ENCODE data around the gene C4orf50.

C4orf50 gene

DNA sequence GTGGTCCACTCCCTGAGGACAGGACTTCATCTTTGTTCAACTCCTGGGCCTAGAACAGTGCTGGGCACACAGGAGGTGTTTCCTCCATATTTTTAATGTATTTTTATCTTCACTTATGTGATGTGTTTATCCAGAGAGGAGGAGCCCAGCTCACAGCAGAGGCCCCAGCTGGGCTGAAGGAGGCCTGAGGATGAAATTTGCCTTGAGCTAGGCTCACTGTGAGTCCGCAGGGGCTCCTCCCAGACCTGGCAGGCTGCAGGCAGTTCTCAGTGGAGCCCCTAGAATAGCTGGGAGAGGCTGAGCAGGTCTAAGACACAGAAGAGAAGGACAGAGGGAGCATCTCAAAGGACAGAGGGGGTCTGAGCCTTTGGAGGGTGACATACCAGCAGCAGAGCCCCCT lies 26.8 kb downstream of the C4orf50 start:
- no peak for DNase-seq

DNA sequence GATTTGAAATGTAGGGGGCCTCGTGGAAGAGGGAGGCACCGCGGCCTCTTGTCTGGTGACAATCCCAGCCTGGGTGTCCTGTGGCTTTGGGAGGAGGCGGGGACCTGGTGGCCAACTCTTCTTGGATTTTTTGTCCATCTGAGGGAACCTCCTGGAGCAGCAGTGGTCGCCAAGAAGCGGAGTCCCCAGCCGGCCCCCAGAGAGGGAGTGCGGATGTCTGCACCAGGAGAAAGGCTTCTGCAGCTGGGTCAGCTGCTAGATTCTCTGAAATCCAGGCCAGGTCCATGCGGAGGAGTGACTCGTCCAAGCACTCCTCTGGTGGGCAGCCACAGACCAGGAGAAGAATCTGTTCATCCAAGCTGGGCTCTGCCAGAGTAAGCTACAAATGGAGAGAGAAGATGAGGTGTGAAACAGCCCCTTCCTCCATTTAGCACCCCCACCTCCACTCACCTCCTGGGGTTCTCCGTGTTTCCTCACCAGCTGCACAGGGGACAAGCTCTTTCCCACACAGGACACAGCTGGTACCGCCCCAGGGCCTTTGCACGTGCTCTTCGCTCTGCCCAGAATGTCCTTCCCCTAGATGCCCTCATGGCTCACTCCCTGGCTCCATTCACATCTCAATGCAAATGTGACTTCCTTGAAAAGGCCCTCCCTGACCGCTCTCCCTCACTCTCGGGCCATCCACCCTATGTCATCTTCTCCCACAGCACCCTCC lies 27.6 kb downstream of the C4orf50 start:
- no peak for DNase-seq

DNA sequence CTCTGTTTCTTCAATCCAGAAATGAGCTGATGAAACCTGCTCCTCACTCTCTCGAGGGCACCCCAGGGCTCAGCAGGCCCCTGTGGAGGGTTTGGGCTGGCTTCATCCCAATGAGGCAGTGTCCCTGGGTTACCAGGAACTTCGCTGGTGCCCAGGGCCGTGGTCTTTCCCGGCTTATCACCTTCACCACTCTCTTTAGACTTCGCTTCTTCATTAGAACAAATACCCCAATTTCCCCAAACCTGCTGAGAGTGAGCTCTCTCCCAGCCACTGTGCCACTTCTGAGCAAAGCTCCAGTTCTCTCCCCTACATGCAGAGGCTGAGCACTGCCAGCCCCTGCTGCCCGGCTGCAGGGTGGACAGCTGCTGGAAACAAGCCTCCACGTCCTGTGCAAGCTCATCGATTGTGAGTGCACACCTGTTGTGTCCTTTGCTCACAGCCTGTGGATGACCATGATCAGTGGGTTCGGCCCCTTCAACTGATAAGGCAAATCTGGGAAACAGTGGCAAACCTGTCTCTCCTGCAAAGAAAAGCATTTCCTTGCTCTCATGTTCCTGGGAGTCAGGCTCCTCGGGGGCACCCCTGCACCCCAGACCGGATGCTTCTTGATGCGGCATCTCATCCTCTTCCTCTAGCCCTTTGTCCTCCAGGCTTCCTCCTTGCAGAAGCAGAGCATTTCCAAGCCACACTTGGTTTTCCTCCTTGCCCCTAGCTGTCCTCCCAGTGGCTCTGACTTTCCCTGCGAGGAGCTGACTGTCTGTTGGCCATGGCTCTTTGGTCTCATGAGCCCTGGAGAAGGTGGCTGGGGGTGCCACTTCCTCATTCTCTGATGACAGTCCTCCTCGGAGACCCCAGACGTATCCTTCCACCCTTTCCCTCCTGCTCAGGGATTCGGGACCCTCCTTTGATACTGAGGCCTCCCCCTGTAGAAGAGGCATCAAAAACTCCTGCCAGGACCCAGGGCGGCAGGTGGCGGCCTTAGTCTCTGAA lies 28.7 kb downstream of the C4orf50 start:
- DNase-seq = no peak

DNA sequence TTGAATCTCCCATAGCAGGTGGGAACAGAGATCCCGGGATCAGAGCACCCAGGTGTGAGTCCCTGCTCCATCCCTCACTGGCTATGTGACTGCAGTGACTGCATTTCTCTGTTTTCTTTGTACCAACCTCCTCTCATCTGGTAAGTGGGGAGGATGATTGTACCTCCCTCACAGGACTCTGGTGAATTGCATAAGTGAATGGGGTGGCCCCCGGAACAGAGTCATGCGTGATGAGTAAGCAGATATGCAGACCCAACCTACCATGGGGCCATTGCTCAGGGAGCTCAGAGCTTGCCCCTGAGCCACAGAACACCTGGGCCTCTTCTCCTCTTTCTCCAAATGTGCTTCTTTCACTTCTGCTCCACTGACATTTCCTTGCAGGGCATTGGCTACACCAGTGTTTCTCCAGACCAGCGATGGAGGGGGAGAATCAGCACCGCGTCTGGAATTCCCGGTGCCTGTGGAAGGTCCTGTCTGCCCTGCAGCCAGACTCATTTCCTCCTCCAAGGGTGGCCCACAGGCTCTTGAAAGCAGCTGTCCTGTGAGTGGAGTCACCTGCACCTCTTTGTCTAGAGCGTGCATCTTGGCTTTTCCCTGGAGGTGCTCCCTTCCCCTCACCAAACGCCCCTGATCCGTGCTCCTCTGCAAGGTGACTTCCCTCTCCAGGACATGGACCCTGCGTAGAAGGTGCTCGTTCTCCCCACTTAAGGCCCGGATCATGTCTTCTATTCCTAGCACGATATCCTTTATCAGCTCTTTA lies 30.0 kb downstream of the C4orf50 start:
- no peak for DNase-seq

DNA sequence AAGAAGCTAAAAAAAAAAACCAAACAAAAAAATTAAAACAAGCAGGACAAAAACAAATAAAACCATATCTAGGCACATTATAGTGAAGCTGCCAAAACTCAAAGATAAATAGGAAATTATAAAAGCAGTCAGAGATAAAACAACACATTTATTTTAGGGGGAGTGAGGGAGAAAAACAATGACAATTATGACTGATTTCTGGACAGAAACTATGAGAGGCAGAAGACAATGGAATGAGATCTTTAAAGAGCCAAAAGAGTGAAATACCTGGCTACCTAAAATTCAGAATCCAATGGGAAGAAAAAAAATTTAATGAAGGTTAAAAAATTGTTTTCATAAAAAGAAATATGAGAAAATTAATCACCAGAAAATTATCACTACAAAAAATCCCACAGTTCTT lies 33.4 kb downstream of the C4orf50 start:
- no peak for DNase-seq

DNA sequence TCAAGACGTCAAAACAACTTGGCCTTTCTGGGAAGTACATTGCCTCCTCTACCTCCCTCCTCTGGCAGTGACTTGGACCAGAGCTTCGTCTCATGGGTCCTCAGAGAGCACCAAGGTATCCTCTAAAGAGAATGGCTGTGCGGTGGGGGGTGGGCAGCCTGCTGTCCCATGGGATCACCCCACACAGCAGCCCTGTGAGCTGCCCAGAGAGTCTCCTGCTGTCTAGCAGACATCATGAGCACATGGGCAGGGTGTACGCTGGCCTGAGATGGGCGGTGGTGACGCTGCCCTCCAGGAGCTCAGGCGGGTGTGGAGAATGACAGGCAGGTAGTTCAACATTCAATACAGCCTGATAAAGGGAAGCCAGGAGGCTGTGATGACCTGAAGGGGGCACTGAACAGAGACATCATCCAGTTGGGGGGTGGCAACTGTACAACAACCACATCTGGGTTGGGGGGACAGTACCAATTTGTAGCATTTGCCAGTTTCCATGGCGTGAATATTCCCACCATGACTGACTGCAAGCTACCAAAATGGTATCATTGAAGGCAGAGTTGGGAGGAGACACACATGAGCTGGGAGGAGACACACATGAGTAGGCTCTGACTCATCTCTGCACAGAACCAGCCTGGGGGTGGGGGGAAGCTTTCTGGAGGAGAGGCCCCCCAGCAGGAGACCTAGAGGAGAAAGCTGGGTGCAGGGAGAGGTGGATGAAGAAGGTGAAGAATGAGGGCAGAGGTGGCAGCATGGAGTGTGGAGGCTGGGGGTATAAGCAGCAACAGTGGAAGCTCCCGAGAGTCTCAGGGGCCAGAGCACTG lies 35.9 kb downstream of the C4orf50 start:
- DNase-seq = no peak

DNA sequence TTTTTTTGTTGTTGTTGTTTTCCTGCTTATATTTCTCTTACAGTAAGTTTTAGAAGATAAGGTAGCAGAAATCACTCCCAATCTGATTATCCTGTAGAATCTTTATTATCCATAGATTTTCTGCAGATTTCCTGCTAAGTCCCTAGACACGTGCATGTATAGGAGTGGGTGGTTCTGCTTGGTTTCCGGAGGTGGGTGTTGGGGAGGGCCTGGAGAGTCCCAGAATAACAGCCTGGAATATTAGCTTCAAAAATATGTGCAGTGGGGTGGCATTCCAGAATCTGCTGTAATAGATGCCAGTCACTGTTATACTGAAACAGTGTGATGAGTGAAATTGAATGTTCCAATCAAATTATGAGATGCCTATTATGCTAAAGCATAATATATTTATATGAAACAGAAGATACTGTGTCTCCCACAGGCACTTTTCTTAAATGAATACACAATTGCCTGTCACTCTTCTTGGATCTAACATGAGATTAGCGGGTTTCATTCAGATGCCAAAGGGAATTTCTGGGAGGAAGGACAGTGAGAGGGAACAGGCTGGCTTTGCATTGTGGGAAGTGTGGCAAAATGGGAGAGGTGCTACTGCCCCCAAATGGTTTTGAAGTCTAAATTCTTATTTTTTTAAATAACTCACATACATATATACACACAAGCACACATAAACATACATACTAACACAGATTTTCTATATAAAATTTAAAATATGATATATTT lies 37.6 kb downstream of the C4orf50 start:
- no peak for DNase-seq

DNA sequence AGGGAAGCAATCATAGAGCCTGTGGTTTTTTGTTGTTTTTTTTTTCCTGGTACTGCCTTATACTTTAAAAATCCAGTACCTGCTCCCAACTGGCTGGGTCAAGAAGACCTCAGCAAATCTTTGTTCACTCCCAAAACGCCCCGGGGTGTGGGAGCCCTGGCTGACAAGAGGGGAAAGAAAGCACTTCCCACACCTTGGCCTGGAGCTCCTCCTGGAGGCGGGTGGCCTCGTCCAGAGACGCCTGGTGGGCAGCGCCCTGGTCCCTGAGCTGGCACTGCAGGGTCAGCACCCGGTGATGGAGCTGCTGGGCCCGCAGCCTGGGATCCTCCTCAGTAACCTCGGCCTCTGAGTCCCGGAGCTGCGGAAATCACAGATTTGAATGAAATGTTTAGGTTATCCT lies 38.2 kb downstream of the C4orf50 start:
- DNase-seq = no peak

DNA sequence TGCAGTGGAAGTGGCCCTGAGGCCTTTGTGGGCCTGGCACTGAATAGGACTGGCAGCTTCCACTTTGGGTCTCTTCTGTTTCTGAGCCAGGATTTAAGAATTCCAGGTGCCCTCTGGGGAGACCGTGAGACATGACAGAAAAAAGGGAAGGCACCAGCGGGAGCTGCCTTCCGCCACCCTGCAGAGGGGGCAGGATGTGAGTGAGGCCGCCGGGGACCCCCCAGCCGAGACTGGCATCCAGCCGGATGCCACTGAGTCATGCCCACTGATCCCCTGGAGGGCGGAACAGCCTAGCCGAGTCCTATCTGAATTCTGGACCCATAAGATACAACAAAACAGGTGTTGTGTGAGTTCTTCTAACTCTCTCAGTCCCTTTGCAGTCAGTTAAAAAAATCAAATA lies 41.3 kb downstream of the C4orf50 start:
- DNase-seq = no peak

DNA sequence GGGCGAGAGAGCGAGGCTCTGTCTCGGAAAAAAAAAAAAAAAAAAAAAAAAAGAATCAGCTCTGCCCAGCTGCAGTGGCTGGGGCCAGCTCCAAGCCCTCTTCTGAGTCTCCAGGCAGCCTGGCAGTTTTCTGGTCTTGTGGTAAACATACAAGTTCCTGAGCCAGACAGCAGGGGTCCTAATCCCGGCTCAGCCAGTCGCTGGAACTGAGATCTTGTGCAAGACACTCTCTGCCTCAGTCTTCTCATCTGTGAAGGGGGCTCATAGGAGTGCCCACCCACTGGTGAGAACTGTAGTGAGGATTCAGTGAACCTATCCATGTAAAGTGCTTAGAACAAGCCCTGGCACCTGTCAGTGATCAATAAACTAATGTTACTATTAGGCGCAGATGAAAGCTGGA lies 41.8 kb downstream of the C4orf50 start:
- no peak for DNase-seq

DNA sequence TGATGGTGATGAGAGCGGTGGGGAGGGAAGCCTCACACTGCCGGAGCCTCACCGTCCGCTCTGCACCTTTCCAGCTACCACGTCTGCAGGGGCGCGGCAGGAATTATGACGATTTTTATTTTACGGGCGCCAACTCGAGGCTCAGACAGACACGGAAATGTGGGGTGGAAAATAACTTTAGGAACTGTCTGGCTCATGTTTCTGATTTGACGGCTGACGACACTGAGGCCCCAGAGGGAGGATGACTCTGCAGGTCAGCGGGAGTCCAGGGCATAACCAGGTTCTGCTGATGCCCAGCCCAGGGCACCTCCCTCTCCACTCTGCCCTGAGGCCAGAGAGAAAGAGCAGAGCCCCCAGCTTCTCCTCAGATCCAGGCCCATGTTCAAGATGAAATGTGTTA lies 43.9 kb downstream of the C4orf50 start:
- DNase-seq = no peak

DNA sequence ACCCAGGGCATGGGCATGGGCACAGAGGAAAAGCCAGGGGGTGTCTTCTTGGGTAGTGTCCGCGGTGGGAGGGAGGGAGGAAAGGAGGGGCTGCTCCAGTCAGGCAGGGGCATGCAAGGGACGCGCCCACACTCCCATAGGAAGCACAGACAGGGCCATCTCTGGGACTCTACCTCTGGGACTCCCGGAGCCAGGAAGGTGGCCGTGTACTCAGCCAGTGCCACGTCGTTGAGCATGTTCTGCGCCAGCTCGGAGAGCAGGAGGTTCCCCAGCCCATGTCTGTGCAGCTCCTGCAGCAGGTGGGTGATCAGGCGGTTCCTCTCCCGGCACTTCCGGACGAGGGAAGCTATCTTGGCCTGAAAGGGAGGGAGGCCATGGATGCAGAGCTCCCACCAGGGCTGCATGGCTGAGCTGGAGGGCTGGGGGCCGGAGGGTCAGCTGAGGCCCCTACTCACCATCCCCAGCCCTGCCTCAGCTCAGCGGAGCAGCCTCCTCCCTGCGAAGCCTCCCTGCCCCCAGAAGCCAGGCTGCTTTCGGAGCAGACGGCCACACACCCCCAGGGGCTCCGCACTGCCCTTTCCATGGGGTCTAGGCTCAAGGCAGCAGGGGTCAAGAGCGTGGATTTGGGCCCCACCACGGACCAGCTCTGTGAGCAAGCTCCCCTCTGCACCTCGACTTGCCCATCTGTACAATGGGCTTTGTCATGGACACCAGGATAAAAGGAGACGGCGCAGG lies 44.6 kb downstream of the C4orf50 start:
- DNase-seq = no peak

DNA sequence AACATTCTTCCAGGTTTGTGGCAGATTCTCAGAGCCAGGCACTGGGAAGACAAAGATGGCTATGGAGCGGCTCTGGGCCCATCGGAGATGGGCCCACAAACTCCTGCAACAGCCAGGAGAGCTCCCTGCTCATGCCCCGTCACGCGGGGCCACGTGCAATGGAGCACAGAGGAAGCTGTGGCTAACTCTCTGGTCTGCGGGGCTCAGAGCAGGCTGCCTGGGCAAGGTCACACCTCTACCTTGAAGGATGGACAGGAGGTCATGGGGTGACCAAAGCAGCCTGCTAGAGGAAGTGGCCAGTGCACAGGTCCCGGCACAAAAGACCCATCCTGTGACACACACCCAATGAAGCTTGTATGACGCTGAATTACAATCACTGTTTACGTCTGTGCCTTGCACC lies 45.2 kb downstream of the C4orf50 start:
- DNase-seq = no peak

DNA sequence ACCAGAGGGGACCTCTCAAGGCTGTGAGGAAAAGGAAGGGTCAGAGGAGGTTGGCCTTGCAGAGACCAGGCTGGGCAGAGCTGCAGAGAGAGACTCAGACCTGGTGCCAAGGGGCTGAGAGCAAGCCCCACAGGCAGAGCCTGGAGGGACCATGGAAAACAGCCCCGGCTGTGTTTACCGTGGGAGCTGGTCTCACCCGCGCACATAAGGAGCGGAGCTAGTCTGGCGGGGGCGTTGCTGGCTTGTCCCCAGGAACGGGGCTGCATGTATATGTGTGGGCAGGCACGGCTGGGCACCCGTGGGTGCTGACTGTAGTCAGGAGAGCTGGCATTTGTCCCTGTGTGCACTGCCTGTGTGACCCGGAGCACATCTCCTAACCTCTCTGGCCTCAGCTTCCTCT lies 45.7 kb downstream of the C4orf50 start:
- no peak for DNase-seq

DNA sequence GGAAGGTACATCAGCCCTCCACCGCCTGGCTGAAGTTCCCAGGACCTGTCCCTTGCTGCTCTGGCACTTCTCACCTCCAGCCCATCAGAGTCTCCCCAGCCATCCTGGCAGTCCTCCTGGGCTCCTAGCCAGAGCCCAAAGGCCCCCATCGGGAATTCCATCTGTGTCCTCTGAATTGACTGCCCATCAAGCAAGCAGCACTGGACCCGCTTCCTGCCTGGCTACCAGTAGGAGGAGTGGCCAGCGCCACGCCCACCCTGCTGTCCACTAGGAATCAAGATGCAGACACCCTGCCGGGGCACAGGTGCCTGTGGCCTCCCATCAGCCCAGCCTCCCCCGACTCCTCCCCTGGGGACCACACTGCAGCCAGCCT lies 47.2 kb downstream of the C4orf50 start:
- no peak for DNase-seq

DNA sequence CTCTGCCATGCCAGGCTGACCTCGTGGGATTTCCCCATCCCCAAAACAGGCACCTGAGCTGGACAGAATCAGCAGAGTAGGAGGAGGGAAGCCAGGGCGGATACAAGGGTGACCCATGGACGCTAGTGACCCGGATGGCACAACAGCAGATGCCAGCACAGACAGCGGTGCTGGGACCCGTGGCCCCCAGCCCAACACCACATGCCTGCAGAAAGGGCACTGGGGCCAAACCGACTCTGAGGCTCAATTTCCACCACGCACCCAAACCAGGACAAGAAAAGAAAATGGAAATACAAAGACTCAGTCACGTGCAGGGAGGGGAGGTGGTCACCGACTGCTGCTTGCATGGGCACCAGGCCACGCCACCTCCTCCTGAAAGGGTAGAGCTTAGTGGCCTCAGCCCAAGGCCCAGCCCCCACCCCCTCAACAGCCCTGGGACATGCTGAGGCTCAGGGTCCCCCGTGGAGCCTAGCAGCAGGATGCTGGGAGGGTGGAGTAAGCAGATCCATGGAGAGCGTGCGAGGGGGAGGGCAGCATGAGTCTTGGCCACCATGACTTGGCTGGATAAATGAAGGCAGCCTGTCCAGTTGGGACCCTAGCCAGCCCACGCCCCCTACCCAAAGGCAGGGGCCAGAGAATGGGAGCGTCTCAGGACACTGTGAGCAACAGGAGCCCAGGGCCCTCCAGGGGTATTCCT lies 47.7 kb downstream of the C4orf50 start:
- DNase-seq = no peak

DNA sequence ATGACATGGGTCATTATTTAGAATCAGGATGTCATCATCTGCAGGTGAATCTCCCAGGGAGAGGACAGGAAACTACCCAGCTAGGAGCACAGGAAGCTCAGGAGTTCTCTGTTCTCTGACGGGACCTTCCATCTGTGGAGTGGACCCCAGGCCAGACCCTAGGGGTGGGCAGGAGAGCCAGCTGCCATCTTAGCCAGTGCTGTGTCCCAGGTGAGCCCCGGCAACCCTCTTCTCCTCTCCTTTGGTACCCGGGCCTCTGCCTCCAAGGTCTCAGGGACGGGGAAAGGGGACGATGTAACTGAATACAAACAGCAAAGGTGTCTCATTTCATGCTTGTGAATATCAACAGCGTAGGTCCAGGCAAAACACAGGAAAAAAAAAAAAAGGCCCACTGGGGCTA lies 48.5 kb downstream of the C4orf50 start:
- DNase-seq = no peak

DNA sequence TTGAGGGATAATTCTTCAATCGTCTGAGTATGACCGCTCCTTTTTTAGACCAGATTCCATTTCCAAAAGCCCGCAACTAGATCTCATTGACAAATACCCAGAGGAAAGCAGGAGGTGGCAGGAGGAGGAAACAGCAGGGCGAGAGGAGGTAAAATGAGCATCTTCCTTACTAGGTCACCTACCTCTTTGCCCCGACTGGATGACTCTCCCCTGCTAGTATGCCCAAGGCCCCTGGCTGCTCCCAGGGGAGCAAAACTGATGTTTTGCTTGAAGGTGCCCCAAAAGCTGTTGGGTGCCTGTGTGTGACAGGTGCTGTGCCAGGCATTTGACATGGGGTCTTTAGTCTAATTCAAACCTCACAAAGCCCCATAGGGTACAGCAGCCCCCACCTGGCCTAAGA lies 48.9 kb downstream of the C4orf50 start:
- DNase-seq = no peak

DNA sequence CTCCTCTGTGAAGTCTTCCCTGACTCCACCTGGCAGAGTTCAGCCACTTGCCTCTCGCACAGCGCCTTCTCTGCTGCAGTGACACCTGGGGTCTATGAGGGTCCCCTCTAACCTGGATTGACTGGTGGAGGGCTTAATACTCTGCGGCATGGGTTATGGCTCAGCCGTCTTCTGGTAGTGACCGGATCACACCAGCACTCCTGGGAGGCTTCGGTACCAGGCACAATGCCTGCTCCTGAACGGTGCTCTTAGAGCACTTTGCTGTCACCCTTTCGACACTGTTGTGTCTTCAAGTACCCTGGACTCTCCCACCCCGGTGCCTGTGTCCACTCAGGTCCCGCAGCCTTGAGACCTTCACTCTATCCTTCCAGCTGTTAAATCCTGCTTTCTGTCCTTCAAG lies 50.0 kb downstream of the C4orf50 start:
- no peak for DNase-seq

DNA sequence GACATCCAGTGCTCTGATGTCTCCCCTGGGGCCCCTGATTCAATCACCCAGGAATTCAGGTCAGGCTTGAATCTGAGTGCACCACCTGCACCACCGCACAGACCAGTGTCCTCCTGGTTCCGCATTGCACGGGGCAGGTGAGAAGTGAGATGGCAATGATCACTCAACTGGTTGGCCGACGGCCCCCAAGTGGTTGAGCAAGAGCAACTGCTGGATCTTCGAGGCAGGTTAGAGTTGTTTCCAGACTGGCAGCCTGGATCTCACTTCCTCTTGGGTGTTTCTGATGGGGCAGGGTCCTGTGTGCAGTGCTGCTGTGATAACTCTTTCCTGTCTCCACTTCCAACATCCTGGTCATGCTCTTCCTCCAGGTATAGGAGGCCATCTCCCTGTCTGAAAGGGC lies 50.4 kb downstream of the C4orf50 start:
- DNase-seq = no peak

DNA sequence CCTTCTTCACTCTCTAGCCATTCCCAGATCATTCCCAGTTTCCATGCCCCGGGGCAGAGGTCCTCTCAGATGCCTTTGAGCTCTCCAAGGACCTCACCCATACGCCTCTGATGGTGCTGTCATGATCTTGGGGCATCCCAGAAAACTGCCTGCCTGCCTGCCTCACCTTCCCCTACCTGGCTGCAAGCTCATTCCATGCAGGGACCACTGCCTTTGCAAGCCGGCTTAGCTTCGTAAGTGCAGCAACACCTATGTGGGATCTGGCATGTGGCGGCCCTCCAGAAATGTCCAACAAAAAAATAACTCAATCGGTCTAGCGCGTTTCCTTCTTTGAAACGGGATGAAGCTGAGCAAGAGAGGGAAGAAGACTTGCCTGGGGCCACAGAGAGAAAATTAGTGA lies 53.0 kb downstream of the C4orf50 start:
- DNase-seq = no peak
